ENCODE measurements around the gene ZSCAN5B.

- no peak for TF ChIP-seq CTCF (IDR thresholded peaks at IDR 0.05)
- TF ChIP-seq POLR2A (IDR thresholded peaks at IDR 0.05), result no peak
- no peak for TF ChIP-seq POLR2AphosphoS5 (IDR thresholded peaks at IDR 0.05)
Measured at GRCh38 chr19:56144831-56145230, 52.8 kb downstream of the ZSCAN5B start.
